Globus pallidus (tissue), 1 donor: ENCODE data around the gene CLASP1.
"Not testable (repeated sequence)": the region's sequence is repeated elsewhere in the genome, so short reads cannot be mapped to it uniquely, and the experiment has no call there.

Source experiments
- DNase-seq: peaks from one replicate; pipeline ENCODE4 v3.0.0-alpha.2; 2015; ENCODE audit warnings: low spot score

CLASP1 gene

DNA sequence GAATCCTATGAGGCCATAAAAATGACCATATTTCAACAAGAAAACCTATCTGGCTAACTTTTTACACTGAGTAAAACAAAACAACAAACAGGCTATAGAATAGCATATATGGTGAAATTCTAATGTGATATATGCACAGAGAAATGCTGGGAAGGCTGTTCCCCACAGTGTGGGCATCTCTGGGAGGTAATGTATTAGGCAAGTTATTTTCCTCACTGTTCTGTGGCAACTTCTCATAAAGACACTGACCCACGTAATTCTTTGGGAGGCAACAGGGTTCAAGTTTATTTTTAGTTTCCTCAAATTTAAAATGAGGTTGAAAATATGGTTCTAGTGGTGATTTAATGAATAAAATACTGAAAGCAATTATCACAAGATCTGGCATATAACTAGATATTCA lies 71.9 kb downstream of the CLASP1 start:
- no peak for DNase-seq

DNA sequence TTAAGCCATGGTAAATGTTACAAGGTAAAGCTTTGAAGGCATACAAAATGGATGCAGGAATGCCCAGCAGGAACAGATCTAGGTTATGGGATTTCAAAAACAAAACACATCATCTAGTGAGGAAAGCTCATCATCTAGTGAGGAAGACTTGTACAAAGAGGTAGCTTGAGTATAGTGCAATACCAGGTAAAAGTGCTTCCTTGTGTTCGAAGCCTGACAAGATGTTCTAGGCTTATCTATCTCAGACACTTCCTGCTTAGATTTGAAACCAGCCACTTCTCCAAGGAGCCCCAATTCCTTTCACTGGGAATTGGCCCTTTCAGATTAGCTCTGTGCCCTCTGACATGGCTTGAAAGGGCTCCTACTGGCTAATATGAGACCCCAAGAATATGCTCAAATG lies 73.0 kb downstream of the CLASP1 start:
- no peak for DNase-seq

DNA sequence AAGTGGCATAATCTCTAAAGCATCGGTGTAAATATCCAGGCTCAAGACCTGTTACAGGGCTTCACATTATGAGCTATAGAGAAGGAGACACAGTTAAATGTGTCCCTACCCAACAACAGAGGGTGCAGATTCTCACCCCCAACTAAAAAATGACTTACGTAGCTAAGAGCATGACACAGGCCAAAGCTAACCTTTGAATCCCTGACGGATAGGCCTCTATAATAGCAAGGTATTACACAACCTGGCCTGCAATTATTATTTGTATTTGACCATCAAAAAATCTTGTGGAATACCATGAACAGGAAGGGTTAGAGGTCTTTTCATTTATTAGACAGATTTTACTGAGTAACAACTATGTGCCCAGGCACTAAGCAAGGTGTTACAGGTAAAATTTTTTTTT lies 73.5 kb downstream of the CLASP1 start:
- DNase-seq, result no peak

DNA sequence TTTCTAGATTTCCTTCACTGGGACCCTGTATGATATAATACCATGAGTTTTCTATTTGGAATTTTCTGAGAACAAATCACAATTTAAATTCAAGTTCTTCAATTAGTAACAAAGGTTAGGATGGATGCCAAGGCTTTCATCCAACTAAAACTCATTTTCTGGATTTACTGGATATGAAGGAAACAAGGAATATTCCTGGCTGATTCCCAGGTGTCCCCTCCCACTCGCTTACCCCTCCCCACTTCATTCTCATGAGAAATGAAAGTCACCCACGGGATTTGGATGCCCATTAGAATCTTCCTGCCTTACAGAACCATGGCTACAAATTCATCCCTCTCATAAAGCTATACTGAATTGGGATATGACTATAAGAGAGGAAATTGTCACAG lies 78.6 kb downstream of the CLASP1 start:
- DNase-seq, result no peak

DNA sequence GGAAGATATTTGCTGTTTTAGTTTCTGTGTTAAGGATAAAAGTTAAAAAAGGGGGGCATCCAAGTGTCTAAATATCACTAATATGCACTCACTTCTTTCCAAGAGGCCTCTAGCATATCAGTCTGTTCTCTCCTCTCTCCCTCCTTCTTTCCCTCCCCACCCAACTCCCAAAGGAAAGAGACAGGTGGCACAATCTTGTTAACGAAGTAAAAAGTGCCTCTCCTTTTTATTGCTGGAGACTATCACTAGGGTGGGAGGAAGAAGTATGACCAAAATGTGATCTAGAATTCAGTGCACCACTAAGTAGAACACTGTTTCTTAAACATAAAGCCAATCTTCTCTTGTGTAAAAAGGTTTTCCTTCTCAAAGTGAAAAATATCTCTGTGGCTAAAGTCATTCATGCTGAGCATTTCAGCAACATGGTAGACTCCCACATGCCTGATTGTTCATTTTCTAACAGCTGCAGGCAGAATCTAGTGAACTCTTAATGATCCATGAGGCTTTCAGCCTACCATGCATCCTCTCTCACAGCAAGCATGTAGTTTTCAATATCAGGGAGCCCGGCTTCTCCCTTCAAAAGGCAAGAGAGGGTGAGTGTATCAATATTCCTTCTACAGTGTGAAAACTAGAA lies 79.1 kb downstream of the CLASP1 start:
- DNase-seq, result no peak

DNA sequence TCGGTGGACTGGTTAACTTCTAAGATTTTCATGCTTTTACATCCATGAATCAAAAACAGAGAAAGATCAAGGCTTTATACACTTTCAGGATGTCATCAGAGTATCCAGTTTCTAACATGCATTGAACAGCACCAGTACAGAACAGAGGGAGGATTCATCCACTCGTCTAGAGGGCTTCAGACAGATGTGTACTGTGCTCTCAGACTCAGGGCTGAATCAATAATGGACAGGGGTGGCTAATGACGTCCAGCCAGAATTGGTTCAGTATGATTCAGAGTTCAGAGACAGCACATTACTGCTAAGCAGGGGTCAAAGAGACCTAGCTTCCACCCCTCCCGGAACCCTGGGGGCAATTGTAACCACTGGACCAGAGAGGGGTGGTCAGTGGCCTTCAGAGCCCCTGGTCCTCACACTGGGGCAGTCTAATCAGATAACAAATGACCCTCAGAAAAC lies 81.3 kb downstream of the CLASP1 start:
- peak; percentile 68 for DNase-seq

DNA sequence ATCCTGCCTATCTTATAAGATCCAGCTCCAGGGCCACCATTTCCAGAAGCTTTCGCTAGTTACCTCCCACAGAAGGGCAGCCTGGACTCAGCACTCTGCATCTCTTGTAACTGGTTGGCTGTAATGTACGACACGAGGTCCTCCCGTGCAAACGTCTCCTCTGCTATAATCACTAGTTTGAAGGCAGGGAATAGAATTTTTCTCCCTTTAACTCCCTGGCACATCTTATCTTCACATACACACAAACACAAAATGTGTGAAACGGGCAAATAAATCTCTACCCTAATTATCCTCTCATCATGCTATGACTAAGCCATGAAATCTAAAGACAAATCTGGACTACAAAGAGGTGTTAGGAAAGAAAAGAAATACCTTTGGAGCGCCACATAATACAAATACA lies 81.8 kb downstream of the CLASP1 start:
- no peak for DNase-seq

DNA sequence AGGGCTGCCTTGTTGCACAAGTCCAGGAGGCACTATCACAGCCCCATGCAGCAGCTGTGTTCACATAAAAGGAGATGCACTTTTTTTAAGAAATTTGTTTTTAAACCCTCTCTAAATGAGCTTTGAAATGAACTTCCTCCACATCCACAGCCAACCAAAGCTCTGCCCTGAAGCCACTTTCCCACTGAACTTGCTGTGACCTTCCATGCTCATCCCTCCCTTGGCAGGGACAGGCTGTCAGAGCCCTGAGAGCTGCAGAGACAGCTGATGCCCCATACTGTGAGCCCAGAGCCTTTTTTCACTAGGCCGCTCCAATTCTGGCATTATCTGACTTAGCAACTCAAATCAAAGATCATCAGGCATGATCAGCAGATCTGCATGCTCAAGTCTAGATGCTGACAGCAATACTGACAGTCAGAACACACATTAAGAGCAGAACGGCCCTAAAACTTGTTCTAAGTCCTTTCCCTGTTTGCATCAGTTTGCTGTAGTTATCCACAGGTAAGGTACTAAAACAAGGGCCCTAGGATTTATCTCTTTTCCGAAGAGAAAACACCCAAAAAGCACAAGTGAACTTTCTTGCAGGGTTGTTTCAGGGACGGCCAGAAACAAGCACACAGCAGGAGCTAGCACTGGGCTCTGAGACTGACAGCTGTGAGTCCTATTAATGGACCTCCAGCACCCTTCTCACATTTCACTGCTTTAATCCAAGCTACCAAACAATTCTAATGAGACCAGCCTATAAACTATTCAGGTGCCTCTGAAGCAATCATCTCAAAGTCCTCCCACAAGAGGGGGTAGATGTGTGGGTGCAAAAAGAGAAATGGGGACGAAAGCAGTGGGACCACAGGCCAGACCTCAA lies 83.6 kb downstream of the CLASP1 start:
- no peak for DNase-seq

DNA sequence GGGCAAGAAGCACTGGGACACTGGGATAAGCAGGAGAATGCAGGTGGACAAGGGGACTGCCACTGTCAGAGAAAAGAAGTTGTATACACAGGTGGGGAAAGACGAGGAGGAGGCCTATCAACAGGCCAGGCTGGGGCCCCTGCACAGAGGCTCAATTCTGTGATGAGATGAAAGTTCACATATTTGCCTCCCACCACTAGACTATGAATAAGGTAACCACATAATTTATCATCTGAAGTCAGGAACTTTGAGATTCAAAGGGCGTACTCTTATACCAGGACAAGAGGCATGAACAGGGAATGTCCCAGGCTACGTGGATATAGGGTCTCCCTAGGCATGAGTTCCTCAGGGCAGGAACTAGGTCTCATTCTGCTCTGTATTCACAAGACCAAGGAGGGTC lies 84.4 kb downstream of the CLASP1 start:
- no peak for DNase-seq

DNA sequence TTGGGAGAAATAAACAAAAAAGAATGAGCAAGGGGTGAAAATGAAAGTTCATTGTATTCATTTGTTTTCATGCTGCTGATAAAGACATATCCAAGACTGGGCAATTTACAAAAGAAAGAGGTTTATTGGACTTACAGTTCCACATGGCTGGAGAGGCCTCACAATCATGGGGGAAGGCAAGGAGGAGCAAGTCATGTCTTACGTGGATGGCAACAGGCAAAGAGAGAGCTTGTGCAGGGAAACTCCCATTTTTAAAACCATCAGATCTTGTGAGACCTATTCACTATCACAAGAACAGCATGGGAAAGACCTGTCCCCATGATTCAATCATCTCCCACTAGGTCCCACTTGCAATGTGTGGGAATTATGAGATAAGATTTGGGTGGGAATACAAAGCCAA lies 85.5 kb downstream of the CLASP1 start:
- not testable (repeated sequence) for DNase-seq

DNA sequence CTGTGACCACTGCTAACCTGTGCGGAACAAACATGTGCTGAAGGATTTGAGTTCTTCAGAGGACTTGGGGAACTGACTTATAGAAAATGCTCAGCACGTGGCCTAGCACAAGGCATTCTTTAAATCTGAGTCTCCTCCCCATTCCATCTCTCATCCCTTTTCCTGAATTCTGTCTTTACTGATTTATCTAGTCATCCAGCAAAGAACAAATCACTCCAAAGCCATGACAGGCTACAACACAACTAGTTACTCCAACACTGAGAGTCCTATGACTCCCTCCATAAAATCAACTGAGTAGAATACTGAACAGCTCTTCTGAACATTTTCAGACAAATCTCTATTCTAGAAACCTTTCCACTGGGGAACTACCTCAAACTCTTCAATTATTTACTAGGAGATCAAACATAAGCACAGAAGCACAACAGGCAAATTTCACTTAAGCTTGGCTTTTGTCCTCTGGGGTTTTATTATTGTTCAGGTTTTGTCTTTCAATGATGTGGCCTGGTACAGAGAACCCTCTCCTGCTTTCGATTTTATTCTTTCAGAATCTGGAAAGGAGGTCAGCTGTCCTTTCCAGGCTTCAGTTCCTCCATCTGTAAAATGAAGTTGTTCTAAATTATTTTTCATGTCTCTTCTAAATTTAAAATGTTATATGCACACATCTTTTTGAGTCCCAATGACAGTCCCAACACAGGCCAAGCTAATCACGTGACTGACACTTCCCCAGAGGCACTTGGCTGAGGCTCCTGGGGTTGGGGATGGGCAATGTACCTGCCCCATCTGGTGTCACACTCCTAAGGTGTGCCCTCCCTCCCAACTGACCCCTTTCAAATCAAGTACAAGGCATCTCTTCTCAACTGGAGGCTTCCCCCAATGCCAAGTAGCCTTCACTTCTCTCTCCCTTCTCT lies 86.7 kb downstream of the CLASP1 start:
- DNase-seq, result no peak

DNA sequence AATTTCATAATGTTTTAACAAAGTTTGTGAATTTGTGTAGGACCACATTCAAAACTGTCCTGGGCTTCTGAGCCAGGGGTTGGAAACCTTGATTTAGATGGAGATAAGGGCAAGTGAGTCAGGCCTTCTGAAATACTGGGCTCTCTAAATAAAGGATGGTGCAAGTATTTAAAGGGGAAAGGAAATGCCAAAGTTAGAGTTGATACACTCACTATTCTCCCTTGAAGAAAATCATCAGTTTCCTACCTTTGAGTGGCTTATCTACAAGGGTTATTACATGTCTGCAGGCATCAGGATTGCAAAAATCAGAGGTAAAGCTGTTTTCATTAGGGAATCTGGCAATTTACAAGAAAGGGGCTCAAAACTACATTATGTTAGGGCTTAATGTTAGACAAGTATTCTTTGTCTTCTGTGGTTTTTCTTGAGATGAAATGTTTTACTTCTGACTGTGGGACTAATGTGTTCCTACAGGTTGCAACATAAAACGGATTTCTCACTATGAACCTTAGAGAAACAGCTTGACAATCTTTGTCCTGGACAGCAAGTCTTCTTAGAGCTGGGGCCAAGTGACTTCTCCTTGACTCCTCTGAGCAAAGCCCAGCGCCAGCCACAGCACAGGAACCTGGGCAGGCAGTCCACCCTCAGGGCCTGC lies 87.5 kb downstream of the CLASP1 start:
- DNase-seq, result no peak

DNA sequence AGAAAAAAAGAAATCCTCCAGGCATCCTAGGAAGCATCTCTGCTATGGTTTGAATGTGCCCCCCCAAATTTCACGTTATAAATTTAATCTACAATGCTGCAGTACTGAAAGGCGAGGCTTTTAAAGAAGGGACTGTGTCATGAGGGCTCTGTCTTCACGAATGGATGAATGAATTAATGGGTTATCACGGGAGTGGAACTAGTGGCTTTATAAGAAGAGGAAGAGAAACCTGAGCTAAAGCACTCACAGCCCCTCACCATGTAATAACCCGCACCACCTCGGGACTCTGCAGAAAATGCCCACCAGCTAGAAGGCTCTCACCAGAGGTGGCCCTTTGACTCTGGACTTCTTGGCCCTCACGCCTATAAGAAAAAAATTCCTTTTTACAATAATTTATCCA lies 90.9 kb downstream of the CLASP1 start:
- DNase-seq, result no peak

DNA sequence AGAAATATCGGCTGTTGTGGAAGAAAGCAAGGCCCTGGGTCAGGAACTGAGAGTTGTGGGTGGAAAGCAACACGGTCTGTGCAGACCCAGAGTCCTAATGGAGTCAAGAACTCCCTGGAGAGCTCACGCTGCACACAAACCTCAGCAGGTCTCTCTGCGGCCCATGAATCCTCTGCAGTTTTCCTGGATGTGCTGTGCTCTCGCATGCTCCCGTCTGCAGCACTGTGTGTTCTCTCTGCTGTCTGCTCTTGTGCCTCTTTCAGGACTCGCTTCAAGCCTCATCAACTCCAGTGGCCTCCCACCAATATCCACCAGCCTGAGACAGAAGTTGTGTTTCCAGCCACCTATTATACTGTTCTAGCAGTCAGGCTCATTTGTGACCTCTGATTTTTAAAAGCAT lies 94.3 kb downstream of the CLASP1 start:
- DNase-seq, result no peak

DNA sequence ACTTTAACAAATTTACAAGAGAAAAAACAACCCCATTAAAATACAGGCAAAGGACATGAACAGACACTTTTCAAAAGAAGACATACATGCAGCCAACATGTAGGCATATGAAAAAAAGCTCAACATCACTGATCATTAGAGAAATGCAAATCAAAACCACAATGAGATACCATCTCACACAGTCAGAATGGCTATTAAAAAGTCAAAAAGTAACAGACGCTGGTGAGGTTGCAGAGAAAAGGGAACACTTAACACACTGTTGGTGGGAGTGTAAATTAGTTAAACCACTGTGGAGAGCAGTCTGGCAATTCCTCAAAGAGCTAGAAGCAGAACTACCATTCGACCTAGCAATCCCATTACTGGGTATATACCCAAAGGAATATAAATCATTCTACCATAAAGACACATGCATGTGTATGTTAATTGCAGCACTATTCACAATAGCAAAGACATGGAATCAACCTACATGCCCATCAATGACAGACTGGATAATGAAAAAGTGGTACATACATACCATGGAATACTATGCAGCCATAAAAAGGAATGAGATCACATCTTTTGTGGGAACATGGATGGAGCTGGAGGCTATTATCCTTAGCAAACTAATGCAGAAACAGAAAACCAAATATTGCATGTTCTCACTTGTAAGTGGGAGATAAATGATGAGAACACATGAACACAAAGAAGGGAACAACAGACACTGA lies 96.6 kb downstream of the CLASP1 start:
- DNase-seq, result not testable (repeated sequence)

DNA sequence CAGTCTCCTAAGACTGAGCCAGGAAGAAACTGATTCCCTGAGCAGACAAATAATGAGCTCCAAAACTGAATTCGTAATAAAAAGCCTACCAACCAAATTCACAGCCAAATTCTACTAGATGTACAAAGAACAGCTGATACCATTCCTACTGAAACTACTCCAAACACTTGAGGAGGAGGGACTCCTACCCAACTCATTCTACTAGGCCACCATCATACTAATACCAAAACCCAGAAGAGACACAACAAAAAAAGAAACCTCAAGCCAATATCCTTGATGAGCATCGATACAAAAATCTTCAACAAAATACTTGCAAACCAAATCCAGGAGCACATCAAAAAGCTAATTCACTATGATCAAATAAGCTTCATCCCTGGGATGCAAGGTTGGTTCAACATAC lies 98.6 kb downstream of the CLASP1 start:
- no peak for DNase-seq

DNA sequence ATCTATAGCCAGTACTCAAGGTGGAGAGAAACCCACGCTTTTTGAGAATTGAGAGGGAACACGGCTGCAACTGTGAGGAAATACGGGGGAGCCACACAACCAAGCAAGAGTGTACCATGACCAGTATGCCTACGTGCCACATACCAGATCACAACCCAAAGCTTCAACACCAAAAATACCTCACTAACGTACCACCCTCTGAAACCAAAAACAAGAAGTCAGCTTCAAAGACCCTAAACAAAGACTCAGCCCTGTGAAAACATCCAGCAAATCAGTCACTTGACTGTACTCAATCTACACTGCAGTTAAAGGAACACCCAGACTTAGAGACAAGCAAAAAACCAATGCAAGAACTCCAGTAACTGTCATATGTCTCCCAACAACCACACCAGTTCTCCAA lies 101.6 kb downstream of the CLASP1 start:
- DNase-seq, result no peak

DNA sequence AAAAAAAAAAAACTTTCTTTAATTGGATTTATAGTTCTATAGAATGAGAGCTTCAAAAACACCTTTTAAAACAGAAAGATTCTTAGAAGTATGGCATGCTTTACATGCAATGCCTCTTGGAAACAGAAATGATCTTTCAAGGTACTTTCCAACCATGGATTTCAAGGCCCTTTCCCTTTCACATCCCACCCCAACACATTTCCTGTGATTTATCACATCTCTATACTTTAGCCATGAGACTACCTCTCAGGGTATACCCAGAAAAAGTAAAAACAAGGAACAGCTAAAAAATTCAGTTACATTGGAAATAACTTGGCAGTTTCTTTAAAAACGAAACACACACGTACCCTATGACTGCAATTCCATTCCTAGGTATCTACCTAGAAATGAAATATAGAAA lies 103.3 kb downstream of the CLASP1 start:
- no peak for DNase-seq

DNA sequence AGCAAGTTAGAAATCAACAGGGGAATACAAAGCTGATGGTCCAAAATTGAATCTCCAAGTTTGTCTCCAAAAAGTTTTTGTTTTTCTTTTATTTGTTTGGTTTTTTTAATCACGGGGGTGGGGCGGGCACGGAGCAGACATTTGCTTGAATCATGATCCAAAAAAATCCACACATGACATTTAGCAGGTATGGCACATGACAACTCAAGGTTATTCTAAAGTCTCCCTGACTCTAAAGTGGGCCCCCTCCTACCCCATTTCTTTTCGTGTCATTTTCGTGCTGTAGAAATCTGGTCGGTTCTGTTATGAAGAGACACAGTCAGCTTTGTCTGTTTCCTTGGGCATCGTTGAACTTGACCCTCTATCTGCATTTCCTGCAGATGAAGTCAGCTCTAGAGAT lies 104.0 kb downstream of the CLASP1 start:
- no peak for DNase-seq

DNA sequence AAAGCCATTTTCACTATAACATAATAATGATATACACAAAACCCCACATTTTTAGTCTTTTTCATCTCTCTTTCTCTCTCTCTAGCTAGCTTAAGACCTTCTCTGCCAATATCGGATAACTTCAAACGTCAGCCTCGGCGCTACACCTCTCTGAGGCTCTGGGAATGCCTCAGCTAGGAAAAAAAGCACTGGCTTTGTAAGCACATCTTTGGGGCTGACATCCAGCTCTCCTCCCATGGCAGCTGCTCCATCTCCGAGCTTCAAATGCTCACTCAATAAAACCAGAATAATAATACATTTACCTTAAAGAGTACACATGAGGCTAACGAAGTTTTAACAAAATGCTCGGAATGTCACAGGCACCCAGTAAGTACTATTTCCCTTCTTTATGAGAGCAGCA lies 107.8 kb downstream of the CLASP1 start:
- no peak for DNase-seq

DNA sequence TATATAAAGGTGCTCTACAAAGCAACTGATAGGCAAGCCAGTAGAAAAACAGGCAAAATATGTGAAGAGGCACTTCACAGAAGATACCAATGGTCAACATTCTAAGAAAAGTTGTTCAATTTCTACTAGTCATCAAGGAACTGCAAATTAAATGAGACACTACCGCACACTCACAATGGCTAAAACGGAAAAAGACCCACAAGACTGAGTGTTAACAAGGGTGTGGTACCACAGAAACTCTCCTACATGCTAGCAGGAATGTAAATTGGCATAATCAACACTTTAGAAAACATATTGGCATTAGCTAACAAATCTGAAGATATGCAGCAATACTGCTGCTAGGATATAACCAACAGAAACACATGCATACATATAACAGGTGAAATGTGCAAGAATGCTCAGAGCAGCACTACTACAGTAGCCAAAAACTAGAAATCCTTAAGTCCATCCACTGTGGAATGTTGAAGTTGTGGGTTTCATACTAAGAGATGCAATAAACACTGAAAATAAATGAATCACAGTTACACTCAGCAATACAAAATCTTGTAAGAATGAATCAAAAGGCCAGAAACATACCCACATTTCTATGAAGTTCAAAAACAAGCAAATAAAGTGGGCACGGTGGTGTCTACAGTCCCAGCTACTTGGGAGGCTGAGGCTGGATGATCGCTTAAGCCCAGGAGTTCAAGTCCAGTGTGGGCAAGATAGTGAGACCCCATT lies 109.4 kb downstream of the CLASP1 start:
- no peak for DNase-seq
